Pulmonary artery endothelial cell (primary cell): ENCODE results near the gene ADH4. TPM values are rescaled to one million over a fixed set of nuclear protein-coding genes. Genes with fewer than 3 reads are reported as not detected.
"Not testable (repeated sequence)": the region's sequence is repeated elsewhere in the genome, so short reads cannot be mapped to it uniquely, and the experiment has no call there.

Source experiments
- DNase-seq: peaks from one replicate; pipeline ENCODE4 v3.0.0-alpha.2; 2011; ENCODE audit warnings: low read depth, low spot score
- total RNA-seq: library from RNA; depleted of rRNA; stranded (reverse); fragments of >200 nt; gene quantifications from 2 replicates; pipeline ENCODE4 v1.2.3, GENCODE V29; 2014

Gene ADH4
- total RNA-seq, 1 donor from 2014 or later: not detected

DNA sequence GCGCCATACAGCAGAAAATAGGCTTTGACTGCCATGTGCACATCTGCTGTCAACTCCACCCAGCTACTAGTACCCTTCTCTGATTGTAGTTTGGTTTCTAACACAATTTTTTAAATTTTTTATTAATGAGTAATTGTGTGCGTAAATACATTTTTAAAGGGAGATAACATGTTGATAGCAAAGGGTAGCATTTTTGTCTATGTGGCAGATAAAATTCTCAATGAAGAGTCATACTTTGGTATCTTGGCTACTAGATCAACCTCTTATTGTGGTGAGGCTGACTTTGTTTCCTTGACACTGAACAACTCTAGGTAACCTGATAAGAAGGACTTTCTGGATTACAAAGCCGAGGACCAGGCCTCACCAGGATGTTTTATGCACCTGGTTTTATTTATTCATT, 9.5 kb downstream of the ADH4 start:
- no peak for DNase-seq

DNA sequence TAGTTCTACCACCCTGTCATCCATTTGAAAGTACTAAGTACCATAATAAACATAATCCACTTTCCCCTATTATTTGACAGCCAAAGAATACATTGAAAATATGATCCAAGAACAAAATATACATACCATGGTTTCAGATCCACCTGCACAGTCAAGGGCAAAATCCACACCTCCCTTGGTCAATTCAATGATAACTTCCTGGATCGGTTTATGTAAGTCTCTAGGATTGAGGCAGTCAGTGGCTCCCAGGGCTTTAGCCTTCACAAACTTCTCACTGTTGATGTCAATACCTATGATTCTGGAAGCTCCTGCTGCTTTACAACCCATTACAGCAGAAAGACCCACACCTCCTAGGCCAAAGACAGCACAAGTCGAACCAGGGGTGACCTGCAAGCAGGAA, 12.7 kb downstream of the ADH4 start:
- DNase-seq: no peak

DNA sequence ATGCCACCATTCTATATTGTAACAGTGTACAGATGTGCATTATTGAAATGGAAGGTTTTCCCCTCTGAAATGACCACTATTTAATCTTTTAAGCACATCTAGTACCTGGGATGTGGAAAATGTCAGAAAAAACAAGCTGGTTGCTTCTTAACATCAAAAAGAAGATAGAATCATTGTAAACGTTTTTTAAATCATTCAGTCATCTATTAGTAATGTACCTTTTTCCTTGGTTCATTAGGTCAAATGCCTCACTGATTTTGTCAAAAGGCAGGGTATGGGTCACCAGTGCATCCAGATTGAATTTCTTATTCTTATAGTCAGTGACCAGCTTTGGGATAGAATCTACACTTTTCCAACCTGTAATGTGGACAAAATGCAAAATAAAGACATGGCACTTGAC, 17.7 kb downstream of the ADH4 start:
- no peak for DNase-seq

GRCh38 chr4:99121008-99121407, 23.1 kb downstream of the ADH4 start:
- no peak for DNase-seq

DNA sequence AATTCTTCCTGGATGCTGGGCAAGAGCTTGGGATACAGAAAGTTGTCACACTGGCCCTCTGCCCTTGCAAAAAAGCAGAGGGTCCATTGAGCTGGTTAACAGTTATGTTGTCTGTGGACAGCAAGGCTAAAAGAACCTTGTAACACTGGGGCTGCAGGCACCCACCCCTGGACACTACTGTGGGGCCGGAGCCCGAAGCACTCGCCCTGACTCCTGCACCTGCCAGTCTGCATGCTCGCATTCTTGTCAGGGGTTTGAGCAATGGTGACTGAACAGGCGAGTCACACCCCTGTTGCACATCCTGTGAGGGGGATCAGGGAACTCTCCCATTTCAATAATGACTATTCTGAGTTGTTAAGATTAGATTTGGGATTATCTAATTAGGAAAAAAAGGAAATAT, 23.6 kb downstream of the ADH4 start:
- DNase-seq: no peak

DNA sequence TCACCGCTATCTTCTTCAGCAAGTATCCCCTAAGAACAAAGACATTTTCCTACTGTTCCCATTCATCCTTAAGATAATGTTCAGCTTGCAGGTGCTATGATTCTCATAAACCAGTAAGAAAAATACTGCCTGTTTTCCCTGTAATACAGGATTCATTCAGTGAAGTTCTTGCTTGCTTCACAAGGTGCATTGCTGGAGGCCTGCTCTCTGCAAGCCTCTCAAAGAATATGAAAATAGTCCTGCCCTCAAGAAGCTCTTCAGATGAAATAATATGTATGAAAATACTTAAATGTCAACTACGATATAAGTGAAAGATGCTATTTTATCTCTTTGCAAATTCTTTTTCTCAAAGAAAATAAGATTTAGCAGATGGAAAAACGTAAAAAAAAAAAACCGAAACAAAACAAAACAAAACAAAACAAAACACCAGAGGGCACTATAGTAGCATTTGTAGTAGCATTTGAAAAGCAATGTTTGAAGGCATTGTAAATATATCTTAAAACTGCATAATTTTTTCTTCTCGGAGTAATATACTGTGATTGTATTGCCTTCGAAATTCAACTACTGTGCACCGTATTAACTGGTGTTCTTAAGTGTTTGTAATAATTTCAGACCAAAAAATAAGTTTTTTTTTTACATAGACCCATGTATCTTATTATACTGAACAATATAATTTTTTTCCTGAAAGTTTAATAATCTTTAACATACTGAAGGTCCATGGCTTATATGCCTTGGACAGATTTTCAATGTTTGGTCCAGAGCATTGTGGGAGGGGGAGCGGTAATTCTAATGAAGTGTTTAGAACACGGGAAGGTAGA, 26.0 kb downstream of the ADH4 start:
- no peak for DNase-seq

DNA sequence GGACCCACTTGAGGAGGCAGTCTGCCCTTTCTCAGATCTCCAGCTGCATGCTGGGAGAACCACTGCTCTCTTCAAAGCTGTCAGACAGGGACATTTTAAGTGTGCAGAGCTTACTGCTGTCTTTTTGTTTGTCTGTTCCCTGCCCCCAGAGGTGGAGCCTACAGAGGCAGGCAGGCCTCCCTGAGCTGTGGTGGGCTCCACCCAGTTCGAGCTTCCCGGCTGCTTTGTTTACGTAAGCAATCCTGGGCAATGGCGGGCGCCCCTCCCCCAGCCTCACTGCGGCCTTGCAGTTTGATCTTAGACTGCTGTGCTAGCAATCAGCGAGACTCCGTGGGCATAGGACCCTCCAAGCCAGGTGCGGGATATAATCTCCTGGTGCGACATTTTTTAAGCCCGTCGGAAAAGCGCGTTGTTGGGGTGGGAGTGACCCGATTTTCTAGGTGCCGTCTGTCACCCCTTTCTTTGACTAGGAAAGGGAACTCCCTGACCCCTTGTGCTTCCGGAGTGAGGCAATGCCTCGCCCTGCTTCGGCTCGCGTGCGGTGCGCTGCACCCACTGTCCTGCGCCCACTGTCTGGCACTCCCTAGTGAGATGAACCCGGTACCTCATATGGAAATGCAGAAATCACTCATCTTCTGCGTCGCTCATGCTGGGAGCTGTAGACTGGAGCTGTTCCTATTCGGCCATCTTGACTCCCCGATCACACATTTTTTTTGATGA, 26.8 kb downstream of the ADH4 start:
- not testable (repeated sequence) for DNase-seq

- DNase-seq: not testable (repeated sequence)
Measured at GRCh38 chr4:99109286-99109685, 34.8 kb downstream of the ADH4 start.

DNA sequence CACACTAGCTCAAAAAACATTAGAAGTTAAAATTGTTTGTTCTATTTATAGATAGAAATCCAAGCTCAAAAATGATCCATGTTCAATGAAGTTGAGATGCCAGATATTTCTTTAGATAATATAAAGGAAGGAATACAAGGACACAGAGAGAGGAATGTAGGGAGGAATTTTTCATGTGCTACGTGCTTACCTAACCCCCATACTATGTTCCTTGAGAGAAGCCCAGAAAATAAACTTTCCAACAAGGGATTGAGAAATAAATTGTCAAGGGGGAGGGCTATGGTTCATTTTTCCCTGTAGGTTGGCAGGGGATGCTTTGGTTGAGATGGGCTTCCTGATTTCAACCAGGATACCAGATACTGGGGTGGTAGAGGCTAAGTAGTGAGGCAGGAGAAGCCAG, 39.9 kb downstream of the ADH4 start:
- no peak for DNase-seq

DNA sequence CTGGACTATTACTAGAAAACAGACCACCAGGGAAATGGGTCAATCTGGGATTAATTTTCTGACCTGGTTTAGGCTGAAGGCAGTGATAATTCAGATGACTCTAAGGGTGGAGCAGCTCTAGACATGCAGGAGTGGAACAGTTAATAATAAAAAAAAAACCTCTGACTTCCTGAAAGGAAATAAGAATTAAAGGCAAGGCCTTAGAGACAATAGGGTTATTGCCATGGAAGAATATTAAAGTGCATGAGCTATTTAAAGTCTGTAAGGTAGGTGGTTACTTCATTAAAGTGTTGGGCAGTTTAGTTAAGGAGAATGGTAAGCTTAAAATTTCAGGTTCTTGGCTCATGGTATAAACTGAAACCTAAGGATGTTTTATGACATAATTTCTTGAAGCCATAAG, 40.9 kb downstream of the ADH4 start:
- DNase-seq: no peak

DNA sequence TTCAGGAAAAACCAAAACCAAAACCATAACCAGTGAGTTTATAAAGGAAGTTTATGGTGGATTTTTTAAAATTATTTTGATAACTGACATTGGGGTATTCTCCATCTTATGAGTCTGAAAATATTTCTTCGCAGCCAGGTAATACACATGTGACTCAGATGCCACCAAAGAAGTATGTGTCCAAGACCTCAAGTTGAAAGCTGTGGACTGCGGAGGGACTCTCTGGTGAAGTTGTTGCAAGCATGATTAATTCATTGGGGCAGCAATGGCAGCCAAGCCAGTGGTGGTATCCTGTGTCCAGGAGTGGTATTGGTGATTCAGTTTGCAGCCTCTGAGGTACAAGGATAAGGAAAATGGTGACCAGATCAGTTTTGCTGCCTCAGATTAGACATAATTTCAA, 41.5 kb downstream of the ADH4 start:
- no peak for DNase-seq

DNA sequence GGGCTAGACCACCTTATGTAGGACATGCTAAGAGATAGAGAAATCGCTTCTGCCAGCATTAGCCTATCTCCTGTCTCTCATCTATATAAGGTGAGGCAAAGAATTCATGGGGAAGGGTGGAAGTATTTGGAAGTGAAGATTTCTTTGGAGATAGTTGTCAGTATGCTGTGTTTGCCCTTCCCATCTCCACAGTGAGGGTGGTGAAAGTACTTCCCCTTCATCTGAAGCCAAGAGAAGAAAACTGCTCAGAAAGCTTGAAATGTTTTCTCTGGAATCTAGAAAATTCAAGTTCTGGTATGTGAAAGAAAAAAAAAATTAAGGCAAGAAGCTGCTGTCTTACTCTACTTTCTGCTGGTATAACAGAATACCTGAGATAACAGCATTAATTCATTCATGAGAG, 43.2 kb downstream of the ADH4 start:
- DNase-seq: no peak

GRCh38 chr4:99099814-99100213, 44.3 kb downstream of the ADH4 start:
- DNase-seq: not testable (repeated sequence)

- DNase-seq: no peak
Measured at GRCh38 chr4:99099311-99099710, 44.8 kb downstream of the ADH4 start.

DNA sequence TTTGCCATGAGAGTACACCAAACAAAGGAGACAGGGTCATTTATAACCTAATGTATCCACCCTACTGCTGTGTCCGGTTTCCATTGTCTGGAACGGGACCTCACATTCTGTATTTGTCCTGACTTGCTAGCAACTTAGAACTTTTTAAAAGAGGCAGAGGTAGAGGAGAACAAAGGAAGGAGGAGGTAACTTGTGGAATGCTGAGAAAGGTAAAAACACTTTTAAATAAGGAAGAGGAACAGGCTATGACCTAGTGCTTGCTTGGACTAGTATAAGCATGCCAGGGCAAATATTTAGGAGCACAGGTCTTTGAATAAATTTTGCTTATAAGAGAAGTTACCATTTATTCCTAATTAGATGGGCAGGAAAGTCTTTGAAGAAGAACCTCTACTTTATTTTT, 52.3 kb downstream of the ADH4 start:
- DNase-seq: not testable (repeated sequence)

DNA sequence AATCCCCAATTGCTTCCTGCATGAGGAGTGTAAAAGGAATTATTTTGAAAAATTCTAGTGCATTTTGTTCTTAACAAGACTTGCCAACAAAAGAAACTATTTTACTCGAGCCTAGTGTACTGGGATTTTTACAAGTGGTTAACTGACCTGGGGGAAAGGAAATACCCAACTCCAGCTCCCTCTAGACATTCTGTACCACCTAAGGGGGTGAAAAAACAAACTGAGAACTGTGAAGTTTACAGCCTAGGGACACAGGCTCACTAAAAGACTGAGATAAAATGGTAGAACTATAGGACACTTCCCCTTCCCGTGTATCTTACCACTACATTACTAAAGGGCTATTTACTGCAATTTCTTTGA, 52.9 kb downstream of the ADH4 start:
- DNase-seq: no peak

DNA sequence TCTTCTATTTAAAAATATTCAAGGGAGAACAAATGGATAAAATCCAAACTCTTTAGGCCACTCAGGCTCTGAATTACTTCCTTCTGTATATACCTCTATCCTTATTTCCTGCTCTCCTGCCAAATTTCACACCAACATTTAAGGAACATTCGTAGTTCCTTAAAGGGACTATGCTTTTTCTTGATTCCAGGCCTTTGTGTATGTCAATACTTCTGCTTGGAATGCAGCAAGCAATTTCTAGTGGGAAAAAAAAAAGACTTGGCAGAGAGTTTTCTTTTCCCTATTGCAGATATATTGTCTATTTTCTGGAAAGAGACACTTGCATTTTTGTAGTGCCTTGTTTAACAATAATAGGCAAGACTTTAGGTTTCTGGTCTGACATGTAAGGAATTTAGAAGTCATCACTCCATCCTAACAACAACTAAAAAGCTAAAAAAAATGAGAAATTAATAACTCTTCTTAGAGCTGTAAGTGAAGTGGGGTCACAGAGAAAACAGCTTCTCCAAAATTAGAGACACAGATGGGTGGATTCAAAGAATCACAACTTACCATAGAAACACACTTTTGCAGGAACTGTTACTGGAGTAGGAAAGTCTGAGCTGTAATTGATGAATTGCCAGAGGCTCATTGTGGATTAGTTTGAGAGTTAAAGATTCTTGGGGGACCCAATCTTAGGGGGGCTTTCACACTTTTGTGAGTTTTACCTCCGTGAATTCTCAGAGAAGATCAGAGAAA, 53.4 kb downstream of the ADH4 start:
- no peak for DNase-seq

- peak; percentile 22 for DNase-seq
Measured at GRCh38 chr4:99088481-99089365, 55.4 kb downstream of the ADH4 start, which contains the start of gene ADH5. ADH5 (minus strand) TSS chr4:99088788; CDS start chr4:99088700, 88 bp downstream.

DNA sequence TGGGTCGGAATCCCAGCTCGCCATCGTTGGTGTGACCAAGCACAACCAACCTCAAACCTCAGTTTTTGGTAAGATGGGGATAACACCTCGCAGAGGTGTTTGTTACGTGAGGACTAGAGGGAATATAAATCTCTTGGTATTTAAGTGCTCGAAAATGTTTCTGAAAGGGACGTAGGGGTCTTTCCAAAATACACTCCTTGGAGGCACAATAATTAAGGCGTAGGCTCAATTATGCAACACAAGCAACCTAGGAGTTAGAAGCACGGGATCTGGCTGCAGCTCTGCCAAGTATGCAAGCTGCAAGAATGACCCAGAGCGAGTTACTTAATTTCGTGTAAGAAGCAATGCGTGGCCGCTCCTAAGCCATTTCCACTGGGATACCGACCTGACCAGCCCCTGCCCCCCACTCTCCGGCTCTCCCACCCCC, 56.1 kb downstream of the ADH4 start:
- peak; percentile 29 for DNase-seq

- no peak for DNase-seq
Measured at GRCh38 chr4:99084595-99084994, 59.5 kb downstream of the ADH4 start.

GRCh38 chr4:99082192-99082591, 61.9 kb downstream of the ADH4 start:
- DNase-seq: no peak
